Measurements from ENCODE around the gene PRKAR2B. TPM values are rescaled to one million over a fixed set of nuclear protein-coding genes. Genes with fewer than 3 reads are reported as not detected.
"Not testable (repeated sequence)": the region's sequence is repeated elsewhere in the genome, so short reads cannot be mapped to it uniquely, and the experiment has no call there.

The PRKAR2B gene
- polyA plus RNA-seq, 6 donors from 2014 or later: 1.1 to 4.9 (median 2.7) TPM; not detected in 1

GRCh38 chr7:107079212-107079940 is 34.9 kb downstream of the PRKAR2B start:
- no peaks in the 10 kb centered on the region for H3K36me3 Mint-ChIP-seq
- H3K4me3 Mint-ChIP-seq: no peak overlapping the region
- no peaks in the 10 kb centered on the region for H3K27me3 Mint-ChIP-seq
- ATAC-seq (ENCODE audit: low read depth in 2 of 2) (no peak), DNase-seq (no peak)
- no peaks in the 10 kb centered on the region for H3K4me1 Mint-ChIP-seq
- H3K27ac Mint-ChIP-seq: peak overlapping the region in 1 of 6 donors; percentile 1
- H3K9me3 Mint-ChIP-seq: no peaks in the 10 kb centered on the region

- H3K27me3 Mint-ChIP-seq: no peaks in the 10 kb centered on the region
- DNase-seq (no peak), ATAC-seq (ENCODE audit: low read depth in 2 of 2) (no peak)
- H3K27ac Mint-ChIP-seq: no peak overlapping the region
- H3K4me1 Mint-ChIP-seq: no peaks in the 10 kb centered on the region
- no peaks in the 10 kb centered on the region for H3K36me3 Mint-ChIP-seq
- peak overlapping the region in 1 of 8 donors; percentile 5 for H3K4me3 Mint-ChIP-seq
- H3K9me3 Mint-ChIP-seq: no peaks in the 10 kb centered on the region
These were observed 35.6 kb downstream of the PRKAR2B start for GRCh38 chr7:107080099-107080505.

- no peak for ATAC-seq (ENCODE audit: low read depth in 2 of 2)
- no peak overlapping the region for H3K27ac Mint-ChIP-seq
- peak overlapping the region in 1 of 8 donors; percentile 5 for H3K4me3 Mint-ChIP-seq
- no peaks in the 10 kb centered on the region for H3K9me3 Mint-ChIP-seq
- no peaks in the 10 kb centered on the region for H3K36me3 Mint-ChIP-seq
- no peaks in the 10 kb centered on the region for H3K27me3 Mint-ChIP-seq
- H3K4me1 Mint-ChIP-seq: no peaks in the 10 kb centered on the region
- DNase-seq: no peak
These were observed 36.0 kb downstream of the PRKAR2B start for GRCh38 chr7:107080533-107080932.

GRCh38 chr7:107085180-107085579 is 40.7 kb downstream of the PRKAR2B start:
- Mint-ChIP-seq H3K4me1 (no peaks in the 10 kb centered on the region), H3K36me3 (no peaks in the 10 kb centered on the region), H3K27ac (no peak overlapping the region), H3K4me3 (no peak overlapping the region), H3K9me3 (no peaks in the 10 kb centered on the region), H3K27me3 (peaks cover 0 to 7% (median 0%) of the 10 kb centered on the region in 3 donors)
- no peak for ATAC-seq (ENCODE audit: low read depth in 2 of 2)
- DNase-seq: no peak

- Mint-ChIP-seq H3K36me3 (no peaks in the 10 kb centered on the region), H3K27ac (no peak overlapping the region), H3K4me3 (no peak overlapping the region), H3K9me3 (peaks cover 0 to 4% (median 0%) of the 10 kb centered on the region in 7 donors), H3K4me1 (no peaks in the 10 kb centered on the region), H3K27me3 (peaks cover 0 to 7% (median 4%) of the 10 kb centered on the region in 3 donors)
- DNase-seq (no peak), ATAC-seq (ENCODE audit: low read depth in 2 of 2) (no peak)
These were observed 45.1 kb downstream of the PRKAR2B start for GRCh38 chr7:107089627-107090026.

GRCh38 chr7:107090457-107090856 is 46.0 kb downstream of the PRKAR2B start:
- H3K9me3 Mint-ChIP-seq: peaks cover 0 to 4% (median 0%) of the 10 kb centered on the region in 7 donors
- H3K4me3 Mint-ChIP-seq: no peak overlapping the region
- DNase-seq: no peak
- no peak for ATAC-seq (ENCODE audit: low read depth in 2 of 2)
- H3K4me1 Mint-ChIP-seq: no peaks in the 10 kb centered on the region
- H3K27me3 Mint-ChIP-seq: peaks cover 0 to 7% (median 4%) of the 10 kb centered on the region in 3 donors
- H3K27ac Mint-ChIP-seq: no peak overlapping the region
- H3K36me3 Mint-ChIP-seq: no peaks in the 10 kb centered on the region

GRCh38 chr7:107091306-107091705 is 46.8 kb downstream of the PRKAR2B start:
- DNase-seq (no peak), ATAC-seq (ENCODE audit: low read depth in 2 of 2) (no peak)
- peaks cover 0 to 7% (median 4%) of the 10 kb centered on the region in 3 donors for H3K27me3 Mint-ChIP-seq
- no peaks in the 10 kb centered on the region for H3K4me1 Mint-ChIP-seq
- no peak overlapping the region for H3K27ac Mint-ChIP-seq
- no peak overlapping the region for H3K4me3 Mint-ChIP-seq
- peaks cover 0 to 4% (median 0%) of the 10 kb centered on the region in 7 donors for H3K9me3 Mint-ChIP-seq
- no peaks in the 10 kb centered on the region for H3K36me3 Mint-ChIP-seq

- not testable (repeated sequence) for ATAC-seq (ENCODE audit: low read depth in 2 of 2); DNase-seq; H3K4me1 Mint-ChIP-seq; H3K4me3 Mint-ChIP-seq; H3K27ac Mint-ChIP-seq; H3K9me3 Mint-ChIP-seq; H3K27me3 Mint-ChIP-seq; H3K36me3 Mint-ChIP-seq
These were observed 49.2 kb downstream of the PRKAR2B start for GRCh38 chr7:107093671-107094070.

GRCh38 chr7:107099154-107099553 is 54.6 kb downstream of the PRKAR2B start:
- Mint-ChIP-seq H3K27me3 (peaks cover 6 to 23% (median 13%) of the 10 kb centered on the region in 3 donors), H3K9me3 (peaks cover 4 to 22% (median 14%) of the 10 kb centered on the region in 7 donors)
- DNase-seq; H3K27ac Mint-ChIP-seq; ATAC-seq (ENCODE audit: low read depth in 2 of 2); H3K4me3 Mint-ChIP-seq; H3K36me3 Mint-ChIP-seq; H3K4me1 Mint-ChIP-seq: not testable (repeated sequence)

- peaks cover 4 to 22% (median 14%) of the 10 kb centered on the region in 7 donors for H3K9me3 Mint-ChIP-seq
- ATAC-seq (ENCODE audit: low read depth in 2 of 2) (no peak), DNase-seq (no peak)
- peaks cover 5 to 7% of the 10 kb centered on the region in 2 donors for H3K36me3 Mint-ChIP-seq
- peaks cover 6 to 23% (median 9%) of the 10 kb centered on the region in 3 donors for H3K27me3 Mint-ChIP-seq
- H3K4me3 Mint-ChIP-seq: no peak overlapping the region
- H3K27ac Mint-ChIP-seq: no peak overlapping the region
- H3K4me1 Mint-ChIP-seq: peaks cover 0 to 3% (median 3%) of the 10 kb centered on the region in 3 donors
These were observed 56.3 kb downstream of the PRKAR2B start for GRCh38 chr7:107100824-107101223.

- DNase-seq: no peak
- Mint-ChIP-seq H3K9me3 (peaks cover 0 to 22% (median 10%) of the 10 kb centered on the region in 7 donors), H3K4me3 (peak overlapping the region in 1 of 8 donors; percentile 55), H3K4me1 (peaks cover 0 to 3% (median 3%) of the 10 kb centered on the region in 3 donors), H3K27me3 (peaks cover under 1 to 17% (median 6%) of the 10 kb centered on the region in 3 donors), H3K36me3 (peaks cover 5 to 7% of the 10 kb centered on the region in 2 donors), H3K27ac (no peak overlapping the region)
- ATAC-seq (ENCODE audit: low read depth in 2 of 2): peak; percentile 42 to 53
These were observed 58.9 kb downstream of the PRKAR2B start for GRCh38 chr7:107103369-107103768.

GRCh38 chr7:107104801-107105200 is 60.3 kb downstream of the PRKAR2B start:
- peaks cover 0 to 3% (median 3%) of the 10 kb centered on the region in 3 donors for H3K4me1 Mint-ChIP-seq
- H3K36me3 Mint-ChIP-seq: peaks cover 5 to 7% of the 10 kb centered on the region in 2 donors
- ATAC-seq (ENCODE audit: low read depth in 2 of 2) (no peak), DNase-seq (no peak)
- H3K9me3 Mint-ChIP-seq: peaks cover 0 to 15% (median 8%) of the 10 kb centered on the region in 7 donors
- H3K27me3 Mint-ChIP-seq: peaks cover 0 to 17% (median 3%) of the 10 kb centered on the region in 3 donors
- H3K4me3 Mint-ChIP-seq: no peak overlapping the region
- peak overlapping the region in 1 of 6 donors; percentile 26 for H3K27ac Mint-ChIP-seq

GRCh38 chr7:107105591-107106245 is 61.2 kb downstream of the PRKAR2B start:
- ATAC-seq (ENCODE audit: low read depth in 2 of 2) (no peak), DNase-seq (no peak)
- H3K36me3 Mint-ChIP-seq: peaks cover 2 to 7% of the 10 kb centered on the region in 2 donors
- peaks cover 0 to 3% (median 3%) of the 10 kb centered on the region in 3 donors for H3K4me1 Mint-ChIP-seq
- H3K4me3 Mint-ChIP-seq: no peak overlapping the region
- peaks cover 0 to 11% (median 3%) of the 10 kb centered on the region in 3 donors for H3K27me3 Mint-ChIP-seq
- peaks cover 0 to 6% (median under 1%) of the 10 kb centered on the region in 7 donors for H3K9me3 Mint-ChIP-seq
- H3K27ac Mint-ChIP-seq: peak overlapping the region in 1 of 6 donors; percentile 18
